HG03175 (cell line): ENCODE data around the gene SOS1.

Source experiments
- ATAC-seq: cut with Tn5 transposase; IDR thresholded peaks from one replicate; pipeline ENCODE4 v1.9.1; 2021; ENCODE audit warnings: mild to moderate bottlenecking, moderate library complexity; ENCODE audit not compliant: unreplicated experiment

The SOS1 gene

GRCh38 chr2:38935568-38936172 lies 185.2 kb downstream of the SOS1 start:
- ATAC-seq, result no peak

- ATAC-seq, result no peak
Observed at GRCh38 chr2:38934742-38935141, 186.1 kb downstream of the SOS1 start.

GRCh38 chr2:38933653-38934052 lies 187.2 kb downstream of the SOS1 start:
- no peak for ATAC-seq

GRCh38 chr2:38932586-38932985 lies 188.3 kb downstream of the SOS1 start:
- no peak for ATAC-seq
